SU-DHL-6 (cell line): Measurements from ENCODE around the gene CUZD1.

Experiments used
- H2AFZ ChIP-seq: fragments of 200-600 bp; sonication (generic); 2 replicates; pipeline ENCODE4 v1.6.1; 2014; ENCODE audit warnings: low read depth, mild to moderate bottlenecking, moderate library complexity, mixed read lengths, antibody characterized with exemption, low read length; ENCODE audit not compliant: severe bottlenecking
- H3F3A ChIP-seq: fragments of 200-600 bp; shearing (Covaris generic); 2 replicates; pipeline ENCODE4 v1.6.0; 2016; ENCODE audit warnings: antibody characterized with exemption, mild to moderate bottlenecking; ENCODE audit not compliant: insufficient read depth
- H3K27ac ChIP-seq: fragments of 200-600 bp; sonication (generic); 2 replicates; pipeline ENCODE4 v1.5.1; 2016; ENCODE audit warnings: low read depth, mild to moderate bottlenecking, low read length, moderate library complexity, mixed read lengths
- H3K27me3 ChIP-seq: fragments of 200-600 bp; sonication (generic), shearing (Covaris generic); 2 replicates; pipeline ENCODE4 v1.6.0; 2014; ENCODE audit warnings: mild to moderate bottlenecking, low read length
- H3K36me3 ChIP-seq: fragments of 200-600 bp; sonication (generic); 2 replicates; pipeline ENCODE4 v1.6.1; 2014; ENCODE audit warnings: mild to moderate bottlenecking, low read length, mixed read lengths
- H3K4me2 ChIP-seq: fragments of 300-600, 200-600 bp; shearing (Covaris generic), sonication (generic); 2 replicates; pipeline ENCODE4 v1.6.0; 2014; ENCODE audit warnings: low read length, low read depth, mild to moderate bottlenecking; ENCODE audit not compliant: poor library complexity, severe bottlenecking
- H3K4me3 ChIP-seq: fragments of 200-600 bp; sonication (generic); 2 replicates; pipeline ENCODE4 v1.5.1; 2014; ENCODE audit warnings: antibody characterized with exemption, low read length, mild to moderate bottlenecking, mixed read lengths; ENCODE audit not compliant: insufficient read depth, poor library complexity, severe bottlenecking
- H3K79me2 ChIP-seq: fragments of 200-600 bp; sonication (generic); 2 replicates; pipeline ENCODE4 v1.6.1; 2014; ENCODE audit warnings: mild to moderate bottlenecking, low read length, moderate library complexity; ENCODE audit not compliant: insufficient read depth
- H3K9ac ChIP-seq: fragments of 200-600 bp; sonication (generic); 2 replicates; pipeline ENCODE4 v1.7.0; 2014; ENCODE audit warnings: mild to moderate bottlenecking, low read length
- H3K9me2 ChIP-seq: fragments of 200-600 bp; sonication (generic); replicated peaks from 2 replicates; pipeline ENCODE4 v1.6.1; 2014; ENCODE audit warnings: low read length; ENCODE audit not compliant: insufficient read depth
- H3K9me3 ChIP-seq: fragments of 200-600 bp; sonication (generic); 2 replicates; pipeline ENCODE4 v1.6.1; 2014; ENCODE audit warnings: low read length, mixed read lengths; ENCODE audit not compliant: insufficient read depth
- H4K20me1 ChIP-seq: fragments of 200-600 bp; sonication (generic); 2 replicates; pipeline ENCODE4 v1.6.1; 2014; ENCODE audit warnings: low read depth, mild to moderate bottlenecking, antibody characterized with exemption, low read length, moderate library complexity, mixed read lengths
- EZH2phosphoT487 ChIP-seq: fragments of 200-600 bp; sonication (generic), shearing (Covaris generic); conservative IDR thresholded peaks from 2 replicates; pipeline ENCODE4 v1.6.1; 2018; ENCODE audit warnings: mild to moderate bottlenecking, antibody characterized with exemption, low read length, moderate library complexity, mixed read lengths
- TF ChIP-seq, protein P1 (sequence below): fragments of 200-600 bp; sonication (generic); IDR thresholded peaks from one replicate; pipeline ENCODE4 v1.5.1; 2017; ENCODE audit warnings: antibody characterized with exemption, mild to moderate bottlenecking, low read length, moderate library complexity; ENCODE audit not compliant: insufficient read depth, poor library complexity, severe bottlenecking

Gene CUZD1

DNA sequence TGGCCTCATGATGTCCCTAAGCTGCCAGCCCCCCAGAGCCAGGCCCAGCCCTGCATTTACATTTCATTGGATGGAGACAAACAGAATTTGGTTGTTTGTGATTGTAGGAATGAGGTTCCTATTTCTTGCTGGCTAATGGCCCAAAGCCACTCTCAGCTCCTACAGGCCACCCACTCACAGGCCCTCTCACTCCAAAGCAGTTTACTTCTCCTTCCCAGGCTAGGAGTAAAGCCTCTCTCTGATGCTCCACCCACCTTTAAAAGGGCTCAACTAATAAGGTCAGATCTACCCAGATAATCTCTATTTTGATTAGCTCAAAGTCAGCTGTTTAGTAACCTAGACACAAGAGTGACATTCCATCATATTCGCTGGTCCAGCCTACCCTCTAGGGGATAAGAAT is 11.2 kb upstream of the CUZD1 start:
- Histone ChIP-seq H3K36me3 (peaks cover 10% of the 10 kb centered on the region; the same call in 1 of the 2 replicates), H2AFZ (no peak overlapping the region), H3K79me2 (peaks cover 74% of the 10 kb centered on the region), H3K27ac (no peak overlapping the region), H3K4me3 (no peak overlapping the region), H3K4me2 (no peak overlapping the region), H3K9ac (no peak overlapping the region), H3K9me2 (no peaks in the 10 kb centered on the region), H4K20me1 (peaks cover 29% of the 10 kb centered on the region), H3F3A (no peaks in the 10 kb centered on the region), H3K9me3 (no peaks in the 10 kb centered on the region), H3K27me3 (no peaks in the 10 kb centered on the region)
- TF ChIP-seq EZH2phosphoT487, result no peak
- TF ChIP-seq, protein P1, sequence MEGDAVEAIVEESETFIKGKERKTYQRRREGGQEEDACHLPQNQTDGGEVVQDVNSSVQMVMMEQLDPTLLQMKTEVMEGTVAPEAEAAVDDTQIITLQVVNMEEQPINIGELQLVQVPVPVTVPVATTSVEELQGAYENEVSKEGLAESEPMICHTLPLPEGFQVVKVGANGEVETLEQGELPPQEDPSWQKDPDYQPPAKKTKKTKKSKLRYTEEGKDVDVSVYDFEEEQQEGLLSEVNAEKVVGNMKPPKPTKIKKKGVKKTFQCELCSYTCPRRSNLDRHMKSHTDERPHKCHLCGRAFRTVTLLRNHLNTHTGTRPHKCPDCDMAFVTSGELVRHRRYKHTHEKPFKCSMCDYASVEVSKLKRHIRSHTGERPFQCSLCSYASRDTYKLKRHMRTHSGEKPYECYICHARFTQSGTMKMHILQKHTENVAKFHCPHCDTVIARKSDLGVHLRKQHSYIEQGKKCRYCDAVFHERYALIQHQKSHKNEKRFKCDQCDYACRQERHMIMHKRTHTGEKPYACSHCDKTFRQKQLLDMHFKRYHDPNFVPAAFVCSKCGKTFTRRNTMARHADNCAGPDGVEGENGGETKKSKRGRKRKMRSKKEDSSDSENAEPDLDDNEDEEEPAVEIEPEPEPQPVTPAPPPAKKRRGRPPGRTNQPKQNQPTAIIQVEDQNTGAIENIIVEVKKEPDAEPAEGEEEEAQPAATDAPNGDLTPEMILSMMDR, result no peak

GRCh38 chr10:122855745-122856144 is 10.1 kb upstream of the CUZD1 start:
- no peak for TF ChIP-seq EZH2phosphoT487
- TF ChIP-seq, protein P1, result no peak
- no peak overlapping the region for H2AFZ ChIP-seq
- no peak overlapping the region for H3K4me3 ChIP-seq
- H4K20me1 ChIP-seq, result peaks cover 17% of the 10 kb centered on the region
- H3K36me3 ChIP-seq, result peaks cover 11% of the 10 kb centered on the region; the same call in 1 of the 2 replicates
- H3F3A ChIP-seq, result no peaks in the 10 kb centered on the region
- H3K4me2 ChIP-seq, result no peak overlapping the region
- H3K9me3 ChIP-seq, result no peaks in the 10 kb centered on the region
- no peaks in the 10 kb centered on the region for H3K9me2 ChIP-seq
- no peaks in the 10 kb centered on the region for H3K27me3 ChIP-seq
- H3K27ac ChIP-seq, result no peak overlapping the region
- H3K9ac ChIP-seq, result no peak overlapping the region
- H3K79me2 ChIP-seq, result peaks cover 62% of the 10 kb centered on the region

DNA sequence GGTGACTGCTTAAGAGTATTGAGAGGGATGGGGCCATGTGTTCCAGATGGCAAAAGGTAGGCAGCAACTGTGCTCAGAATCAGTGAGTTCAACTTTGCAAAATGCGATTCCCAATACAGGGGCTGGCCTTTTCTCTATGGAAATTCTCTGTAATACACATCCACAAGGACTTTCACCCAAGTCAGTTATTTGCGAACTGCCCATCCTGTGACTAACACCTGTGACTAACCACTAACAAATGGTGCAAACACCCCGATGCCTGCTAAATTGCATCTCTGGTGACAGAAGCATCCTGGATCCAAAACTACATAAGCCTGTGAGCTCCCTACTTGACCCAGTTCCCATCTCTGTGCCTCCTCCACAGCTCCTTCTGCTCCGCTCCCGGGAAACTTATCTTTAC is 9.0 kb upstream of the CUZD1 start:
- H3K27me3 ChIP-seq, result no peaks in the 10 kb centered on the region
- TF ChIP-seq EZH2phosphoT487, result no peak
- TF ChIP-seq, protein P1, result no peak
- H2AFZ ChIP-seq, result no peak overlapping the region
- H3K9me3 ChIP-seq, result no peaks in the 10 kb centered on the region
- H3K4me2 ChIP-seq, result no peak overlapping the region
- no peak overlapping the region for H3K9ac ChIP-seq
- H3K4me3 ChIP-seq, result no peak overlapping the region
- peaks cover 11% of the 10 kb centered on the region; the same call in 1 of the 2 replicates for H4K20me1 ChIP-seq
- no peaks in the 10 kb centered on the region for H3K9me2 ChIP-seq
- H3K36me3 ChIP-seq, result peaks cover 11% of the 10 kb centered on the region; the same call in 1 of the 2 replicates
- peaks cover 51% of the 10 kb centered on the region for H3K79me2 ChIP-seq
- no peak overlapping the region for H3K27ac ChIP-seq
- H3F3A ChIP-seq, result no peaks in the 10 kb centered on the region
